GM12874 (cell line): ENCODE results near the gene ZNF319.

Source experiments
- TF ChIP-seq, protein P1 (sequence below): IDR thresholded peaks from 2 replicates; pipeline ENCODE4 v1.5.1; 2011; ENCODE audit warnings: low read depth, mild to moderate bottlenecking, control low read depth, low read length, moderate library complexity; ENCODE audit not compliant: insufficient read depth

Gene ZNF319

DNA sequence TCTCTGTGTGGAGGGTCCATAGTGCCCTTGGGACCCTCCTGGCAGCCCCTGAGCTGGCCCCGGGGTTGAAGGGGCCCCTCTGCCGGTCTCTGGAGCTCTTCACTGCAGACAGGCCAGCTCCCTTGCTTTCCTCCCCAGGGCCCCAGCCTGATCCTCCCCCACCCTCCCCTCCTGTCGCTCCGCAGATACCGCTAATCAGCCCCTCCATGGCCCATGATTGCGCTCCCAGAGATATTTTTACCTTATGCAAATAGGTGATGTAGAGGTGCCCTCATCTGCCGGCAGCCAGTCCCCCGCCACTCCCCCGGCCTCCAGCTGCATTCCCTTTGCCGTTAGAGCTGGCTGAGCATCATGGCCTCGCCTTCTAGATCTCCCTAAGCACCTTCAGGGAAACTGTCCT is 34.3 kb upstream of the ZNF319 start:
- TF ChIP-seq, protein P1, sequence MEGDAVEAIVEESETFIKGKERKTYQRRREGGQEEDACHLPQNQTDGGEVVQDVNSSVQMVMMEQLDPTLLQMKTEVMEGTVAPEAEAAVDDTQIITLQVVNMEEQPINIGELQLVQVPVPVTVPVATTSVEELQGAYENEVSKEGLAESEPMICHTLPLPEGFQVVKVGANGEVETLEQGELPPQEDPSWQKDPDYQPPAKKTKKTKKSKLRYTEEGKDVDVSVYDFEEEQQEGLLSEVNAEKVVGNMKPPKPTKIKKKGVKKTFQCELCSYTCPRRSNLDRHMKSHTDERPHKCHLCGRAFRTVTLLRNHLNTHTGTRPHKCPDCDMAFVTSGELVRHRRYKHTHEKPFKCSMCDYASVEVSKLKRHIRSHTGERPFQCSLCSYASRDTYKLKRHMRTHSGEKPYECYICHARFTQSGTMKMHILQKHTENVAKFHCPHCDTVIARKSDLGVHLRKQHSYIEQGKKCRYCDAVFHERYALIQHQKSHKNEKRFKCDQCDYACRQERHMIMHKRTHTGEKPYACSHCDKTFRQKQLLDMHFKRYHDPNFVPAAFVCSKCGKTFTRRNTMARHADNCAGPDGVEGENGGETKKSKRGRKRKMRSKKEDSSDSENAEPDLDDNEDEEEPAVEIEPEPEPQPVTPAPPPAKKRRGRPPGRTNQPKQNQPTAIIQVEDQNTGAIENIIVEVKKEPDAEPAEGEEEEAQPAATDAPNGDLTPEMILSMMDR: no peak

DNA sequence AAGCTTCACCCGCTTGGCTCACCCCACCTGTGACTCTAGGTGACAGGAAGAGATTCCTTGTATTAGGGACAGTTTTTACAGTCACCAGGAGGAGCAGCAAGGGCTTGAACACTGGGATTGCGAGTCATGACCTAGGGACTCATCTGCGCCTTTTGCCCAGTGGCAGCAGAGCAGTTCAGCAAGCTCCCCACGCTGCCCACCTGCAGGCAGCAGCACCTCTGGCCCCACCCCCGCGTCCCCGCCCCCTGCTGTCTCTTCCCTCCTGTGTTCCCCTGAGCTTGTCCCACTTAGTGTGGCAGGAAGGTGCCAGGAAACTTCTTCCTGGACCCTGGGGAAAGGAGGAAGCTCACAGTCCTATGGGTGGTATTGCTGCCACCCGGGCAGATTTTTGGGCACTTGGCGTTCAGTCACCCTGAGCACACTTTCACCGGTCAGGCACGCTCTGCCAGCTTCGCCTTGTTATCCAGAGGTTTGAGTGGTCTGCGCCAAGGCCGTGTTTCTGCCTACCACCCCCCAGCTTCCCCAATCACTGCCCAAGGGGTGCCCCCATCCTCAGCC is 33.7 kb upstream of the ZNF319 start:
- TF ChIP-seq, protein P1: no peak

DNA sequence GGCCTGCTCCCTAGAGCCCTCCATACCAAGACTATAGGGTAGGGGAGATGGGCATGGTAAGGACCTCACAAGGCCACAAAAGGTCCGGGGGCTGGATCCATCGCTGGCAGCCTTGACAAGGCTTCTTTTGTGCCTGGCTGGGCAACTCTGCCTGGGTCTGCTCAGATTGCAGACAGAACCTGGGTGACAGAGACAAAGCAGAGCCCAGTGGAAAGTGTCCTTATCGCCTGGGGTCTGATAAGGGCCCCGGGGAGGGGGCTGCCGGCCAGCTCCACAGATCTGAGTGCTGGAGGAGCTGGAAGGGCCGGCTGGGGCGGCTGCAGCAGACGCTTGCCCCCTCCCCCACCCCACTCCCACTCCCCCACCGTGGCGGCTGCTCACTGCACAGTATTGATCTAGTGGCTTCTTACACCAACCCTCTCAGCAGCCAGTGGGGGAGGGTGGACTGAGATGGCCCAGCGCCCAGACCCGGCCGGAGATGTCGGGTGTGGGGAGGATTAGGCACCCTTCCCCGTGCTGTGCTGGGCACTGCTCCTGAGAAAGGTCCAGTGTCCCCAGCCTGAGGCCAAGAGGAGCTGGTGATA is 32.3 kb upstream of the ZNF319 start:
- TF ChIP-seq, protein P1: no peak

DNA sequence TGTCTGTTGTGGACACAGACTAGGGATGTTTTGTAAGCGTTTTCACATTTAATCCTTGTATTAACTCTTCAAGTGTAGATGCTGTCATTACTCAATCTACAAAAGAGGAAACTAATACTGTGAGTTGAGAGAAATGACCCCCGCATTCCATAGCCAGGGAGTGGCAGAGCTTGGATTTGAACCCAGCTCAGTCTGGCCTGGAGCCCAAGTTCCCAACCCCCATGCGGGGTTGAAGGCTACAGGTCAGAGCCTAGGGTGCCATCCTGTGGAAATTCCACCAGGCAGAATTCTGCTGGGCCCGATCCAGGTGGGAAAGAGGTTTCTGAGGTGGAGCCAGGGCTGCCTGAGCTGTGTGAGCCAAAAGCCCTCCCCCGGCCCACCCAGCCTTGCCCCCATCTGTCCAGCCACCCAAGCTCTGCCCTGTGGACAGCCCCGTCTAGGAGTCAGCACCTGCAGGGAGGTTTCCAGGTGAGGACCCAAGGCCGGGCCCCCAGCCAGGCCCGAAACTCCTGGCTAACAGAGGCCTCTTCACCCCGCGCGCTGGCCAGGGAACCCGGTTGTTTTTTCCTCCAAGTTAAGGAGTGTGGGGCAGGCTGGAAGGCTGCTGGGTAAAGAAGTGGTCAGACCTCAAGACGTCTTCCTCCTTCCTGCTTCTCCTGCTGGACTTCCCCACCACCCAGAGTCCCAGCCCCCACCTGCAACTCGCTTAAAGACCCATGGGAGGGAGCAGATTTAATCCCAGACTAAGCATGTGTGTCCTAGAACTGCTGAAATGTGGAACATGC is 30.7 kb upstream of the ZNF319 start:
- TF ChIP-seq, protein P1: no peak

- TF ChIP-seq, protein P1: no peak
Measured at GRCh38 chr16:58030136-58030840, 29.8 kb upstream of the ZNF319 start.

DNA sequence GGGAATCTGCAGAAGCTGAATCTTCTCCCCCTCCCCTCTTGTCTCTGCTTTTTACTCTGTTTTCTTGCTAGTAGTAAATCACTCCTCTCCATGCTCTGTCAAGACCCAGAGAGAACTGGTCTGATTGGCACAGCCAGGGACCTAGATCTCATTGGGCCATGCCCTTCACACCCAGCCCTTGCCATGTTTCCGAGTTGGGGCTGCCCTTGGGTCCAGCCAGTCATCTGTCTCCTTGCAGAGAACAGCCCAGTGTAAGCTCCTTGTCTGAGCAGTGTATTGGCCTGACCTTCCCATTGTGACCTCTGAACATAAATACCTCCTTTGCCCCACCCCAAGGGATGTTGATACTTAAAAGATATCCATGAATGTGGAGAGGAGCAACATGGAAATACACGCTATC is 28.9 kb upstream of the ZNF319 start:
- TF ChIP-seq, protein P1: no peak

GRCh38 chr16:58028541-58029070 is 28.1 kb upstream of the ZNF319 start:
- TF ChIP-seq, protein P1: no peak
